Neural progenitor cell (in vitro differentiated cells): Measurements from ENCODE around the gene CBX8.
A peak's percentile ranks its signal among the peaks of the same experiment; 100 is the strongest.

ENCODE experiments used
- EZH2 ChIP-seq: fragments of 200-600 bp; sonication (generic); IDR thresholded peaks from 2 replicates; pipeline ENCODE4 v1.6.1; 2017; ENCODE audit warnings: antibody characterized with exemption, mild to moderate bottlenecking, moderate library complexity
- EZH2phosphoT487 ChIP-seq: fragments of 200-600 bp; sonication (generic); IDR thresholded peaks from 2 replicates; pipeline ENCODE4 v1.6.1; 2017; ENCODE audit warnings: antibody characterized with exemption
- TF ChIP-seq, protein P1 (sequence below): fragments of 200-600 bp; sonication (generic); IDR thresholded peaks from 2 replicates; pipeline ENCODE4 v1.5.1; 2017; ENCODE audit warnings: antibody characterized with exemption, mild to moderate bottlenecking

DNA sequence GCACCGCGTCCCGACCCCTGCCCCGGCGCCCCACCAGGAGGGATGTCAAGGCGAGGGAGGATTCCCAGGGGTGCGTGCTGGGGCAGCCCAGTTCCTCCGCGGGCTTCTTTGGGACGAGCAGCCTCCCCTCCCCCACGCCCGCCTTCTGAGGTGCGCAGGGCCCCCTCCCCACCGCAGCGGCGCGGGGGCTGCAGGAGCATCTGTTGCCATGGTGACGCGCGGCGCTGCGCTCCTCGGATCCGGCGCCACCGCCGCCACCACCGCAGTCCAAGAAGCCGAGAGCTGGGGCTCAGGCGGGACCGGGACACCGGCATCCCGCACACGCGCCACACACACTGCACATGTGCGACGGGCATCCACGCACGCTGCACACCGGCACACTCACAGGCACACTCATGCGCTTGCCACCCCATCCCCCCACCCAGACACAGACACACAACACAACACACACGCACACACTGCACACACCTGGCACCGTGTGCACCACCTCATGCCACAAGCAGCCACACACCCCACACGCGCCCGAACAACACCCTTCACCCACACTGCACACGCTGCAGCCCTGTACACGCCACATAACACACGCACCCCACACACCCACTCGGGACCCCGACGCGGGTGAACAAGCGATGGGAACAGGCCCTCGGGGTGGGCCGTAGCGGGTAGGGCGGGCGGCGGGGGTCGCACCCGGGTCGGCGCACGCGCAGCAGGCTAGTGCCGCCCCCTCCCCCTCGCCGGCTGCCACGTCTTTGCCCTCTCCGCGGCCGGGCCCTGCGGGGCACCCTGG is 49.2 kb downstream of the CBX8 start:
- TF ChIP-seq, protein P1, sequence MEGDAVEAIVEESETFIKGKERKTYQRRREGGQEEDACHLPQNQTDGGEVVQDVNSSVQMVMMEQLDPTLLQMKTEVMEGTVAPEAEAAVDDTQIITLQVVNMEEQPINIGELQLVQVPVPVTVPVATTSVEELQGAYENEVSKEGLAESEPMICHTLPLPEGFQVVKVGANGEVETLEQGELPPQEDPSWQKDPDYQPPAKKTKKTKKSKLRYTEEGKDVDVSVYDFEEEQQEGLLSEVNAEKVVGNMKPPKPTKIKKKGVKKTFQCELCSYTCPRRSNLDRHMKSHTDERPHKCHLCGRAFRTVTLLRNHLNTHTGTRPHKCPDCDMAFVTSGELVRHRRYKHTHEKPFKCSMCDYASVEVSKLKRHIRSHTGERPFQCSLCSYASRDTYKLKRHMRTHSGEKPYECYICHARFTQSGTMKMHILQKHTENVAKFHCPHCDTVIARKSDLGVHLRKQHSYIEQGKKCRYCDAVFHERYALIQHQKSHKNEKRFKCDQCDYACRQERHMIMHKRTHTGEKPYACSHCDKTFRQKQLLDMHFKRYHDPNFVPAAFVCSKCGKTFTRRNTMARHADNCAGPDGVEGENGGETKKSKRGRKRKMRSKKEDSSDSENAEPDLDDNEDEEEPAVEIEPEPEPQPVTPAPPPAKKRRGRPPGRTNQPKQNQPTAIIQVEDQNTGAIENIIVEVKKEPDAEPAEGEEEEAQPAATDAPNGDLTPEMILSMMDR: no peak
- TF ChIP-seq EZH2: peak; percentile 77
- peak; percentile 84 for TF ChIP-seq EZH2phosphoT487
